GM19455 (cell line): Measurements from ENCODE around the gene ANKS1B.

Experiments
- ATAC-seq: cut with Tn5 transposase; IDR thresholded peaks from one replicate; pipeline ENCODE4 v1.9.1; 2021; ENCODE audit not compliant: unreplicated experiment

The ANKS1B gene

GRCh38 chr12:98909746-98910145, 1075.0 kb downstream of the ANKS1B start:
- no peak for ATAC-seq

GRCh38 chr12:98908866-98909265, 1075.9 kb downstream of the ANKS1B start:
- no peak for ATAC-seq

- no peak for ATAC-seq
Measured at GRCh38 chr12:98903875-98904274, 1080.9 kb downstream of the ANKS1B start.

- ATAC-seq, result no peak
Measured at GRCh38 chr12:98901189-98901588, 1083.5 kb downstream of the ANKS1B start.

GRCh38 chr12:98896938-98897337, 1087.8 kb downstream of the ANKS1B start:
- no peak for ATAC-seq

- no peak for ATAC-seq
Measured at GRCh38 chr12:98895086-98895651, 1089.6 kb downstream of the ANKS1B start.

GRCh38 chr12:98894412-98895085, 1090.2 kb downstream of the ANKS1B start:
- ATAC-seq, result no peak

- ATAC-seq, result no peak
Measured at GRCh38 chr12:98893675-98894411, 1090.9 kb downstream of the ANKS1B start.

- ATAC-seq, result no peak
Measured at GRCh38 chr12:98893126-98893674, 1091.5 kb downstream of the ANKS1B start.

- no peak for ATAC-seq
Measured at GRCh38 chr12:98885778-98886177, 1099.0 kb downstream of the ANKS1B start.

- no peak for ATAC-seq
Measured at GRCh38 chr12:98883231-98883630, 1101.5 kb downstream of the ANKS1B start.

GRCh38 chr12:98882526-98882925, 1102.2 kb downstream of the ANKS1B start:
- no peak for ATAC-seq

- ATAC-seq, result no peak
Measured at GRCh38 chr12:98873776-98874175, 1111.0 kb downstream of the ANKS1B start.

- ATAC-seq, result no peak
Measured at GRCh38 chr12:98870504-98870903, 1114.2 kb downstream of the ANKS1B start.

GRCh38 chr12:98869886-98870503, 1114.7 kb downstream of the ANKS1B start:
- no peak for ATAC-seq

GRCh38 chr12:98868538-98868937, 1116.2 kb downstream of the ANKS1B start:
- ATAC-seq, result no peak

- ATAC-seq, result no peak
Measured at GRCh38 chr12:98868076-98868475, 1116.7 kb downstream of the ANKS1B start.

- ATAC-seq, result no peak
Measured at GRCh38 chr12:98864363-98864762, 1120.4 kb downstream of the ANKS1B start.

- no peak for ATAC-seq
Measured at GRCh38 chr12:98863167-98863566, 1121.6 kb downstream of the ANKS1B start.

- no peak for ATAC-seq
Measured at GRCh38 chr12:98861251-98861650, 1123.5 kb downstream of the ANKS1B start.

- no peak for ATAC-seq
Measured at GRCh38 chr12:98856897-98857540, 1127.7 kb downstream of the ANKS1B start.
